Activated naive CD4-positive, alpha-beta T cell treated with Interleukin-2 at 50 U/mL for 16 hours (primary cell): ENCODE measurements around the gene KCNJ4.
"Not testable (repeated sequence)": the region's sequence is repeated elsewhere in the genome, so short reads cannot be mapped to it uniquely, and the experiment has no call there.

Experiments used
- DNase-seq: peaks from one replicate; pipeline ENCODE4 v3.0.0-alpha.2; 2020

KCNJ4 gene

DNA sequence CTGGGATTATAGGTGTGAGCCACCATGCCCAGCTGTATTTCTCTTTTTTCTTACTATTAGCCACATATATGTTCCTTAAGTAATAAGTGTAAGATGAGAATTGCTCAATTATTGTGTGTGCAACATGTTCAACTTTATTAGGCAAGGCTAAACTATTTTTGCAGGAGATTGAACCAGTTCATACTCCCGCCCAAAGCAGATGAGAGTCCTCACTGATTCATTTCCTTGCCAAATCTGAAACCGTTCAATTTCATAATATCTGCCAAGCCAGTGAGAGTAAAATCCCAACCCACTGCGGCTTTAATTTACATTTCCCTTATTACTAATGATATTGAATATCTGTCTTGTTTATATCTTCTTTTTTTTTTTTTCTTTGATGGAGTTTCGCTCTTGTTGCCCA is 48.4 kb downstream of the KCNJ4 start:
- no peak for DNase-seq

DNA sequence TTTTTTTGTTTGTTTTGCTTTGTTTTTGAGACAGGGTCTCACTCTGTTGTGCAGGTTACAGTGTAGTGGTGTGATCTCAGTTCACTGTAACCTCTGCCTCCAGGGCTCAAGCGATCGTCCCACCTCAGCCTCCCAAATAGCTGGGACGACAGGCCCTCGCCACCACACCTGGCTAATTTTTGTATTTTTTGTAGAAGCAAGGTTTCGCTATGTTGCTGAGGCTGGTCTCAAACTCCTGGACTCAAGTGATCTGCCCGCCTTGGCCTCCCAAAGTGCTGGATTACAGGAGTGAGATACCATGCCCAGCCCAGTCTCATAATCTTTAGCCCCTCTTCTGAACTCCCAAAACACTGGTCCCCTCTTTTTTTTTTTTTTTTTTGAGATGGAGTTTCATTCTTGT is 50.6 kb downstream of the KCNJ4 start:
- DNase-seq, result no peak

GRCh38 chr22:38403812-38404211 is 51.2 kb downstream of the KCNJ4 start:
- DNase-seq, result no peak

GRCh38 chr22:38402204-38402603 is 52.8 kb downstream of the KCNJ4 start:
- DNase-seq, result no peak

DNA sequence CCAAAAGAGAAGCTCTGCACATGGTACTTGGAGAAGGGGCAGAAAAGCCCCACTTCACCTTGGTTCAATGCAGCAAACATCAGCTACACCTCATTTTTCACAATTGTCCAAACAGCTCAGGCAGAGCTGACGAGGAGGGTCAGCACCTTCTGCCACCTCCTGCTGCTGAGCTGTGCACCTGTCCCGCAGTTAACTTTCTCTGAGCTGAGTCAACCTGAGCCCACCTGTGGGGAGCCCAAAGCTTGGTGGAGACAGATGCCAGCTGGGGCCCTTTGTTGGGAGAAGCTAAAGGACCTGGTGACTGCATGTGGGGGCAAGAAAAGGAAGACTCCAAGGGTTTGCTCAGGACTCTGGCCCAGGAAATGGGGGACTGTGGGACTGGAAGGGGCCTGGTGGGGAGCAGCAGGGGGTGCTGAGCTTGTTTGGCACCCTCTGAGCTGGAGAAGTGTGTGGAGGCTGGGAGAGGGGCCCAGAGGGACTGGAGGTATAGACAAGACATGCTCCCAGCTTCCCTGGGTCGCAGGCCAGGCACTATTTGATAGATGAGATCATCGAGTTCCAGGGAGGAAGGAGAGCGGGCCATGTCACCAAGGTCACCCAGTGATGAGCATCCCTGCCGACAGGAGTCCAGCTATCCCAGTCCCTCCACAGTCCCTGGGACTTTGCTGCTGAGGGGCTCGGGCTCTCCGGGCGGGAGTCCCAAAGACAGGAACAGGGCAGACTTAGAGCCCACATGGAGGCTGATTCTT is 53.5 kb downstream of the KCNJ4 start:
- no peak for DNase-seq

- DNase-seq, result not testable (repeated sequence)
Observed at GRCh38 chr22:38400256-38400655, 54.7 kb downstream of the KCNJ4 start.

DNA sequence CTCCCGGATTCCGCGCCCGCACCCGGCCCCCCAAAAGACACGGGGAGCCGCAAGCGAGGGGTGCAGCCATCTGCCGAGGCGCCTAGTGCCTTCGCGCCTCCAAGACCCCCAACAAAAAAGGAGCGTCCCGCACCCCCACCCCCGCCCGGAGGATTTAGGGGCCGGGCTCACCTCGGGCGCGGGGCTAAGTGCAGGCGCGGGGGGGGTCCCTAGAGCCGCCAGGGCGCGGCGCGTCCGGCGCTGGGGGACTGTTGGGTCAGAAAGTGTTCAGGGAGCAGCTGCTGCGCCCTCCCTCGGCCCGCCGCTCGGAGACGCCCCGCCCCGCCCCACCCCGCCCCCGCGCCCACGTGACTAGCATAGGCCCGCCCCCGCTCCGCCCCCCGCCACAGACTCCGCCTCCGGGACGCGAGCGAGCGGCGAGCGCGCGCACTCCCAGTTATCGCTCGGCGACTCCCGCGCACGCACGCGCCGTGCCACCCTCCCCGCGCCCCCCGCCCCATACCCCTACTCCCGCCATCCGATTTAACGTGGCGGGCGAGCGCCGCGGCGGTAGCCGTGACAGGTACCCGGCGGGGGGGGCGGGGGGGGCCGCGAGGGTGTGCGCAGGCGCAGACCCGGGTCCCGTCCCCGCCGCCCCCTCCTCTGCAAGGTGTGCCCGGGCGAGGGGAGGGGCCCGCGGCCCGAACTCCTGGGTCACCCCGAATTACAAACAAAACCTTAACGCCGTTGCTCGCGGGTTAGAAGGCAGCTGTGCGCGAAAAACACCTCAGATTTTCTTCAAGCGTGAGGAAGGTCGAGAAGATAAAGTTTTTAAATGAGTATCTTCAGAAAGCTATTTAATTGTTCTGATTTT is 56.2 kb downstream of the KCNJ4 start:
- peak; percentile 75 for DNase-seq

DNA sequence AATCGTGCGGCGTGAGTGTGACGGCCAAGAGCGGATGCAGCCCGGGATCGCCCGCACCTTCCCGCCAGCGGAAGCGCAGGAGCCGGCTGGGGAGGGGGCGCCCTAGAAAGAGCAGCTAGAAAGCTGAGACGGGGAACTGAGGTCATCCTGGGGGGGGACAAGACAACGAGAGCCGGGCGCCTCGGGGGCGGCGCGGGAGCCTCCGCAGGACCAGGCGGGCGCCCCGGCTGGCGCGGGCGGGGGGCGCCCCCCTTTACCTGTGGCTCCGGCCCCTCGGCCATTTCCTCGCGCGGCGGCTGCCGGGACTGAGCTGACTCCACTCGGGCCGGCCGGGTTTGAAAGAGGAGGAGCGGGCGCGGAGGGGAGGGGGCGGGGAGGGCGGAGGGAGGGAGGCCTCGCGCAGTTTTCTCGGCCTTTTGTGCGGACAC is 56.8 kb downstream of the KCNJ4 start:
- DNase-seq, result peak; percentile 46

GRCh38 chr22:38397189-38398085 is 57.6 kb downstream of the KCNJ4 start:
- DNase-seq, result peak; percentile 27

- DNase-seq, result not testable (repeated sequence)
Observed at GRCh38 chr22:38396440-38397069, 58.4 kb downstream of the KCNJ4 start.

- not testable (repeated sequence) for DNase-seq
Observed at GRCh38 chr22:38395944-38396343, 59.1 kb downstream of the KCNJ4 start.

- DNase-seq, result not testable (repeated sequence)
Observed at GRCh38 chr22:38394929-38395624, 59.9 kb downstream of the KCNJ4 start.

- not testable (repeated sequence) for DNase-seq
Observed at GRCh38 chr22:38389428-38389818, 65.6 kb downstream of the KCNJ4 start.

DNA sequence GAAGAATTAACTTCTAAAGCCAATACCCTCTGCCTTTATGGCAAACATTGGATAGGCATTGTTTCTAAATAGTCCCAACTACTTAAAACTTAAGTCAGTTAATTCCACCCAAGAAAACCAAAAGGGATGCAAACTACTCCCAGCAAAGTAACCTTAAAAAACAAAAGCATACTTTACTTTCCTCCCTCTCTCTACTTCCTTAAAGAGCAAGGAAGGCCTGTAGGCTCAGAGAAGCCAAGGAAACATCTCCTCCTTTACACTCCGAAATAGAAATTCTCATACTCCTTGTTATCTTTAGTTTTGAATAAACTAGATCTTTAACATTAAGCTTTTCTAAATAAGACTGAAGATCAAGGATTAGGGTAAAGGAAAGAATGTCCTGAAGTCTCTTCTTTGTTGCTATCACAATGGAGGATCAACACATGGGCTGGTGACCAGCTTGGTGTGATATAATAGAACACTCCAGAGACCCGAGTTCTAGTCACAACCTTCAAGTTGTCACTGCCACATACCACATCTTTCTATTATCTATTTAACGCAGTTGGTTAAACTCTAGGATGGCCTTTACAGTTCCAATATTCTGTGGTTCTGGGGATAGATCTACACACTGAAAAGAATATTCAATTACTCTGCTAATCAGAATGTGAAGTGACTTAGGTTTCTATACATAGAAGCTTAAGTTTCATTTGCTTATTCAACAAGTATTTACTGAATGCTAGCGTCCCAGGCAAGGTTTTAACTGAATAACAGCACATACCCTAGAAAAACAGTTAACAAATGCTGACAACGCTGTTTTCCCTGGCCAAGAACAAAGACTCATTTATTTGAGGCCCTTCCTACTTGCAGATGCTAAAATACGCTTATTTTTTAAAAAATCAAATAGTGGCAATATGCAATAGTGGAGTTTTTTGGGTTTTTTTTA is 66.2 kb downstream of the KCNJ4 start:
- not testable (repeated sequence) for DNase-seq

DNA sequence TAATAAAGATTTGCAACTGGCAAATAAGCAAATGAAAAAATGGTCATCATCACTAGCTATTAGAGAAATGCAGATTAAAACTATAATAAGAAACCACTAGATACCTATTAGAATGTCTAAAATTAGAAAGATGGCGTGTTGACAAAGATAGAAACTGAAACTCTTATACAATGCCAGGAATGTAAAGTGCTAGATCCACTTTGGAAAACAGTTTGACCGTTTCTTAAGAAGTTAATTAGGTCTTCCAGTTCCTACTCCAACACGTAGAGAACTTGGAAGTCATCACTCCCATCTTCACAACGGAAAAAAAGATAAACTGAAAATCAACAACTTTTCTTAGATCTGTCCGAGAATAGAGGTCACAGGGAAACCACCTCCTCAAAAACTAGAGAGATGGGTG is 68.1 kb downstream of the KCNJ4 start:
- not testable (repeated sequence) for DNase-seq

- DNase-seq, result no peak
Observed at GRCh38 chr22:38383417-38383816, 71.6 kb downstream of the KCNJ4 start.

DNA sequence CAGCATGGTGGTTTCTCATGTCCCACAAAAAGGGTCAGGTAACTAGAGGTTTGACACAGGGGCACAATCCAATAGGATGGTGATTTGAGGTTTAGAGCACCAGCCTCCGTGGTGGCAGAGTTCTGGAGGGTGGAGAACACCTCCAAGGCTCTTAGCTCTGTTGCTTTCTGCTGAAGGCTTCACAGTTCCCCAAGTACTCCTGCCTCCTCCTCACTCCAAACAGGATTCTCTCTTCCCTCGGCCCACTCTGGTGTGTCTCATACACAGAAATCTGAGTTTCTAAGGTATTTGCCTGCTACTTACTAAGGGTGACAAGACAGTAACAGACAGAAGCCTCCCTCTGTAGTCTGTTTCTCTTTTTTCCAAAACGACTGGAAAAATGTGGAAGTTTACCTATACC is 73.6 kb downstream of the KCNJ4 start:
- not testable (repeated sequence) for DNase-seq
